Trophoblast cell (in vitro differentiated cells and primary cell): Measurements from ENCODE around the gene BCOR.

Source experiments
- DNase-seq, 2 donors: peaks; one replicate each; pipeline ENCODE4 v3.0.0-alpha.2; 2016
- H2AFZ ChIP-seq: 2 replicates; pipeline ENCODE4 v1.6.1; 2013; ENCODE audit warnings: low read length, moderate library complexity, mild to moderate bottlenecking; ENCODE audit not compliant: insufficient read depth, poor library complexity
- H2AK5ac ChIP-seq: 2 replicates; pipeline ENCODE4 v1.6.1; 2013; ENCODE audit warnings: mild to moderate bottlenecking, low read length
- H2BK120ac ChIP-seq: 2 replicates; pipeline ENCODE4 v1.6.1; 2013; ENCODE audit warnings: low read length, mild to moderate bottlenecking, moderate library complexity; ENCODE audit not compliant: insufficient read depth, poor library complexity
- H2BK12ac ChIP-seq: 2 replicates; pipeline ENCODE4 v1.6.1; 2013; ENCODE audit warnings: mild to moderate bottlenecking, low read length, moderate library complexity
- H2BK5ac ChIP-seq: 2 replicates; pipeline ENCODE4 v1.6.1; 2013; ENCODE audit warnings: low read length, low read depth, moderate library complexity, mild to moderate bottlenecking; ENCODE audit not compliant: poor library complexity
- H3K14ac ChIP-seq: 2 replicates; pipeline ENCODE4 v1.6.1; 2013; ENCODE audit warnings: mild to moderate bottlenecking, low read length
- H3K18ac ChIP-seq: 2 replicates; pipeline ENCODE4 v1.6.1; 2013; ENCODE audit warnings: mild to moderate bottlenecking, low read length
- H3K23ac ChIP-seq: 2 replicates; pipeline ENCODE4 v1.6.1; 2013; ENCODE audit warnings: low read length
- H3K27ac ChIP-seq: 2 replicates; pipeline ENCODE4 v1.5.1; 2013; ENCODE audit warnings: low read depth, mild to moderate bottlenecking, inconsistent platforms, low read length, moderate library complexity
- H3K27me3 ChIP-seq: 2 replicates; pipeline ENCODE4 v1.6.1; 2013; ENCODE audit warnings: inconsistent platforms, mild to moderate bottlenecking, low read length, moderate library complexity; ENCODE audit not compliant: insufficient read depth
- H3K36me3 ChIP-seq, 2 experiments: 1 replicate in 1 of 2; 2 replicates in 1 of 2; pipeline ENCODE4 v1.6.1; 2013; ENCODE audit warnings: low read length in 2 of 2, mild to moderate bottlenecking in 2 of 2, moderate library complexity in 1 of 2; ENCODE audit not compliant: insufficient read depth in 2 of 2, control insufficient read depth in 1 of 2
- H3K4ac ChIP-seq: 2 replicates; pipeline ENCODE4 v1.6.1; 2013; ENCODE audit warnings: low read depth, mild to moderate bottlenecking, low read length, moderate library complexity
- H3K4me1 ChIP-seq, 2 experiments: 1 replicate in 1 of 2; 2 replicates in 1 of 2; pipeline ENCODE4 v1.6.1; 2013; ENCODE audit warnings: low read length in 2 of 2, mild to moderate bottlenecking in 2 of 2, moderate library complexity in 1 of 2; ENCODE audit not compliant: insufficient read depth in 2 of 2, control insufficient read depth in 1 of 2
- H3K4me2 ChIP-seq: 2 replicates; pipeline ENCODE4 v1.6.1; 2013; ENCODE audit warnings: inconsistent platforms, mild to moderate bottlenecking, low read length, moderate library complexity
- H3K4me3 ChIP-seq: 2 replicates; pipeline ENCODE4 v1.5.1; 2013; ENCODE audit warnings: mild to moderate bottlenecking, low read depth, low read length, inconsistent platforms
- H3K79me1 ChIP-seq: one replicate; pipeline ENCODE4 v1.6.1; 2013; ENCODE audit warnings: low read length
- H3K79me2 ChIP-seq: 2 replicates; pipeline ENCODE4 v1.6.1; 2013; ENCODE audit warnings: low read length, mild to moderate bottlenecking; ENCODE audit not compliant: control insufficient read depth, insufficient read depth, poor library complexity
- H3K9ac ChIP-seq: 2 replicates; pipeline ENCODE4 v1.6.1; 2013; ENCODE audit warnings: mild to moderate bottlenecking, low read length
- H3K9me3 ChIP-seq: 2 replicates; pipeline ENCODE4 v1.6.1; 2013; ENCODE audit warnings: low read depth, mild to moderate bottlenecking, control low read depth, inconsistent platforms, low read length; ENCODE audit not compliant: insufficient read depth
- H4K12ac ChIP-seq: 2 replicates; pipeline ENCODE4 v1.6.1; 2013; ENCODE audit warnings: low read depth, mild to moderate bottlenecking, low read length, moderate library complexity
- H4K8ac ChIP-seq: 2 replicates; pipeline ENCODE4 v1.6.1; 2013; ENCODE audit warnings: low read depth, mild to moderate bottlenecking, low read length, moderate library complexity
- H4K91ac ChIP-seq: one replicate; pipeline ENCODE4 v1.6.1; 2013; ENCODE audit warnings: low read depth, mild to moderate bottlenecking, low read length, moderate library complexity
- WGBS: extraction: QIAGEN DNeasy Blood & Tissue Kit; methylation state at CpG from one replicate; pipeline ENCODE4 v1.1.7; 2013; ENCODE audit warnings: missing lambda C conversion rate; ENCODE audit not compliant: insufficient read length, insufficient coverage; ENCODE audit errors: extremely low coverage; 5-methylcytosine and 5-hydroxymethylcytosine counted together

BCOR gene

DNA sequence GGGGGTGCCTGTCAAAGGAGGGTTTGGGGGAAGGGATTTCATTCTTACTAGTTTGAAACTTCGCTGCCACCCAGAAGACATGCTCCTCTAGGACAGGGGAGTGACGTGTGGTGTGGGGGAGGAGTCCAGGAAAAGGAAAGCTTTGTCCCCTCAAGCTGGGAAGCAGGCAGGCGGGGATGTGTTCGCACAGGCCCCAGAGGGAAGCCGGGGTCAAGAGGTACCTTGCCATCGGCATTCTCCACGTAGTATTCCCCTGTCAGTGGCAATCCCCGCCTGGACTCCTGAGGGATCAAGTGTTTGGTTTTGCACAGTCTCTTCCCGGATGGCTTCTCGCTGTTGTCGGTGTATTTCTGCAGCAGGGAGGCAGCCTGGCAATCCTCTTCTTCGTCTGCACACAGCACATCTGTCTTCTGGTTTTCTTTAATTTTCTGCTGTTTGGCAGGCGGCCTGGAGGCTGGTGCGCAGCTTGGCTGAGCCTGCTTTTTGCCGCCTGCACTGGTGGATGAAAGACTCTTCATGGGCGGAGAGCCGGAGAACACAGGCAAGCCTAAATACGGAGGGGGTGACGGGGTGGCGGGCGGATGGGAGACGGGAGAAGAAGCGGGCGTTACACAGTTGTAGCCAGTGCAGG, 35.1 kb downstream of the BCOR start:
- H4K91ac ChIP-seq: no peak overlapping the region
- no peak overlapping the region for H3K14ac ChIP-seq

DNA sequence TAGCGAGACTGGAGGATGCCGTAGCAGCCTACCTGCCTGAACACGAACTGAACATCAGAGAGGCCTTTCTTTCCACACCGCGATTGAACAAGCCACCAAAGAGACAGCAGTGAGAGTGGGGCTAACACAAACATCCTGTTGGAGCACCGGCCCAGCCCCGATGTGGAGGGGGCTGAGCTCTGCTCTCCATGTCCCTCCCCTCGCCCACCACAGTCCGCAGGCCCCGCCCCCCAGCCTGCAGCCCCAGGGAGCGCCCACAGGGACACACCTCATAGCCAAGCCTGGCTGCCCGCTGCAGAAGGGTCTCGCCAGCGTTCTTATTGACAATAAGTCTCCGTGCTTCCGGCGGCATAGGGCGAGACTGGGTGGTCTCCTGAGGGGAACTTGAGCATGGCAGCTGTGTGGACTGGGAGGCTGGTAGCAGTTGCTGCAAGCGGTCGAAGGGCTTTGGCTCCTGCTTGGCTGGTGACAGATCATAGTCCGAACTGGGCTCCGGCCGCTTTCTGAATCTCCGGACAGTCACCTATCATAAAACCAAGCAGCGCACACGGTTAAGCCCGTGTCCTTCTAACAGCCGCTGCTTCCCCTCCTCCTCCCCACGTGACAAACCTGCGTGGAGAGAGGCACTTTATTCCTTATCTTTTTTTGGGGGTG, 35.8 kb downstream of the BCOR start:
- no peak overlapping the region for H3K4me3 ChIP-seq
- H3K27ac ChIP-seq: no peak overlapping the region
- no peak overlapping the region for H3K18ac ChIP-seq
- H3K23ac ChIP-seq: no peak overlapping the region
- H3K4me1 ChIP-seq: peaks cover 0 to 2% of the 10 kb centered on the region in 2 experiments
- no peak overlapping the region for H2AK5ac ChIP-seq
- no peaks in the 10 kb centered on the region for H3K79me2 ChIP-seq
- no peak overlapping the region for H2AFZ ChIP-seq
- no peak overlapping the region for H3K4ac ChIP-seq
- no peak overlapping the region for H4K8ac ChIP-seq
- H2BK120ac ChIP-seq: no peak overlapping the region
- H3K4me2 ChIP-seq: no peak overlapping the region
- no peaks in the 10 kb centered on the region for H3K79me1 ChIP-seq
- H3K9me3 ChIP-seq: no peaks in the 10 kb centered on the region
- peaks cover 25 to 33% of the 10 kb centered on the region in 2 experiments for H3K36me3 ChIP-seq
- H3K14ac ChIP-seq: no peak overlapping the region
- no peak overlapping the region for H3K9ac ChIP-seq
- DNase-seq: no peak
- WGBS: no CpG with 5 or more reads among the region's 30 CpGs
- no peak overlapping the region for H2BK5ac ChIP-seq
- no peak overlapping the region for H4K91ac ChIP-seq
- H3K27me3 ChIP-seq: no peaks in the 10 kb centered on the region
- H4K12ac ChIP-seq: no peak overlapping the region
- no peak overlapping the region for H2BK12ac ChIP-seq

More for the DNA sequence above, 35.1 kb downstream of the BCOR start:
- no CpG with 5 or more reads among the region's 24 CpGs for WGBS
- H3K23ac ChIP-seq: no peak overlapping the region
- DNase-seq: no peak
- no peak overlapping the region for H3K4me3 ChIP-seq
- H4K12ac ChIP-seq: no peak overlapping the region
- no peak overlapping the region for H3K4me2 ChIP-seq
- H3K9ac ChIP-seq: no peak overlapping the region
- H2BK120ac ChIP-seq: no peak overlapping the region
- no peaks in the 10 kb centered on the region for H3K9me3 ChIP-seq
- H3K18ac ChIP-seq: no peak overlapping the region
- peaks cover 21 to 32% of the 10 kb centered on the region in 2 experiments for H3K36me3 ChIP-seq
- H2BK5ac ChIP-seq: no peak overlapping the region
- no peak overlapping the region for H4K8ac ChIP-seq
- H3K4ac ChIP-seq: no peak overlapping the region
- H2AK5ac ChIP-seq: no peak overlapping the region
- no peak overlapping the region for H3K27ac ChIP-seq
- no peak overlapping the region for H2BK12ac ChIP-seq
- H3K4me1 ChIP-seq: peaks cover 0 to 2% of the 10 kb centered on the region in 2 experiments
- no peak overlapping the region for H2AFZ ChIP-seq
- no peaks in the 10 kb centered on the region for H3K79me2 ChIP-seq
- no peaks in the 10 kb centered on the region for H3K79me1 ChIP-seq
- H3K27me3 ChIP-seq: no peaks in the 10 kb centered on the region

DNA sequence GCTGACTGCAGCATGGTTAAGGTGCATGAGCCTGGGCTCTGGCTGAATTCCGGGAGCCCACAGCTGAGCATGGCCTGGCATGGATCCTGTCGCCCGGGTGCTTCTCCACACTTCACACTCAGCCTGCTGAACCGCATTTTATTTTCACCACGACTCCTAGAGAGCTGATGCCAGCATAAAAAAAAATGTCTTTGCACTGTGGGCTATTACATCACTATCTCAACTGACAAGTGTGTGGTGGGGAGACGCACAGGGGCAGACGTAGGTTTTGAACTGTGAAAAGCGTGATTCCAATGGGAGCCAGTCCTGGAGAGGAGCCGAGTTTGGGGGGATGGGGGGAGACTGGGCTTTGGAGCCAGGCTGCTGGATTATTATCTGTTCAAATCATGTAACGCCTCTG, 36.8 kb downstream of the BCOR start:
- Histone ChIP-seq H2BK5ac (no peak overlapping the region), H3K14ac (no peak overlapping the region), H3K4me2 (no peak overlapping the region), H4K12ac (no peak overlapping the region), H2AFZ (no peak overlapping the region), H3K18ac (no peak overlapping the region), H3K36me3 (peaks cover 30 to 32% of the 10 kb centered on the region in 2 experiments), H3K4ac (no peak overlapping the region), H3K27ac (no peak overlapping the region), H3K23ac (no peak overlapping the region), H3K79me1 (no peaks in the 10 kb centered on the region), H3K27me3 (no peaks in the 10 kb centered on the region), H3K79me2 (no peaks in the 10 kb centered on the region), H2BK120ac (no peak overlapping the region), H3K9ac (no peak overlapping the region), H3K4me3 (no peak overlapping the region), H4K8ac (no peak overlapping the region), H4K91ac (no peak overlapping the region), H2AK5ac (no peak overlapping the region), H3K4me1 (peaks cover 0 to 4% of the 10 kb centered on the region in 2 experiments), H2BK12ac (no peak overlapping the region), H3K9me3 (no peaks in the 10 kb centered on the region)
- DNase-seq: no peak
- no CpG with 5 or more reads among the region's 10 CpGs for WGBS

DNA sequence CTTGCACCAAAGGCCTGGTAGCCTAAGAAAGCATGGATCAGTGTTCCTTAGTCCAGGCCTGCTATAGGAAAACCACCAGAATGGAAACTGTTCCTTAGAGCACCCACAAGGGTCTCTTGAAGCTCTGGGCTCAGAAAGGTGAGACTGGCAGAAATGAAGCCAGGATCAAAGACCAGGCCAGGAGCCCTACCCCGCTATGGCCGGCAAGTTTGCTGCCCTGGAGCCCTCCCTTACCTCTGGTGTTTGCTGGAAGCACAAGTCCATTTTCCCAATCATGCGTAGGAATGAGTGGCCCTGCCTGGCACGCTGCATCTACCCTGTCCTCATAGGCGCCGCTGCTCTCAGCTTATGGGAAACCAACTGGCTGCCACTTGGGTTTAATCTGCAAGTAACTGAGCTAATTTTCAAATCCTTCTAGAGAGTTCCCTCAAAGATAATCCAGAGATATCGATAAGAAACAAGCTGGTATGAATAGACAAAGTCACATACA, 37.4 kb downstream of the BCOR start:
- Histone ChIP-seq H3K9me3 (no peaks in the 10 kb centered on the region), H2AK5ac (no peak overlapping the region), H3K4me3 (no peak overlapping the region), H3K23ac (no peak overlapping the region), H3K27ac (no peak overlapping the region), H3K4ac (no peak overlapping the region), H3K27me3 (no peaks in the 10 kb centered on the region), H3K18ac (no peak overlapping the region), H4K8ac (no peak overlapping the region), H4K12ac (no peak overlapping the region), H2BK12ac (no peak overlapping the region), H4K91ac (no peak overlapping the region), H2AFZ (no peak overlapping the region), H3K14ac (no peak overlapping the region), H3K4me1 (peaks cover 0 to 4% of the 10 kb centered on the region in 2 experiments), H3K9ac (no peak overlapping the region), H3K79me1 (no peaks in the 10 kb centered on the region), H3K36me3 (peaks cover 30 to 34% of the 10 kb centered on the region in 2 experiments), H2BK120ac (no peak overlapping the region), H3K4me2 (no peak overlapping the region), H3K79me2 (no peaks in the 10 kb centered on the region), H2BK5ac (no peak overlapping the region)
- no peak for DNase-seq
- no CpG with 5 or more reads among the region's 7 CpGs for WGBS
